Naive thymus-derived CD4-positive, alpha-beta T cell (primary cell): ENCODE data around the gene TESMIN. TPM values are rescaled to one million over a fixed set of nuclear protein-coding genes. Genes with fewer than 3 reads are reported as not detected.

ENCODE experiments used
- ATAC-seq: fragments of 150-1000 bp; cut with Tn5 transposase; 2 replicates; pipeline ENCODE4 v1.10.0; 2021; ENCODE audit warnings: mild to moderate bottlenecking, moderate library complexity
- CTCF ChIA-PET: fragments of 350-600 bp; sonication (Branson Sonifier 250); formaldehyde crosslinking; loops from one replicate; lab custom pipeline; 2021; ENCODE audit warnings: antibody characterized with exemption; lab: Charles Lee
- POLR2A ChIA-PET: fragments of 350-600 bp; sonication (Branson Sonifier 250); formaldehyde crosslinking; loops from one replicate; lab custom pipeline; 2021; ENCODE audit warnings: antibody characterized with exemption, inconsistent platforms; lab: Charles Lee
- DNase-seq, 9 donors: peaks; one replicate each; pipeline versions ENCODE4 v3.0.0 to v3.0.0-alpha.2; 2020 to 2022; ENCODE audit warnings: mixed read lengths in 1 of 9
- H3K27ac ChIP-seq: one replicate; pipeline ENCODE4 v1.7.0; 2013; ENCODE audit warnings: mild to moderate bottlenecking, low read depth, low read length, moderate library complexity
- H3K27me3 ChIP-seq, 2 donors: one replicate each; pipeline ENCODE4 v1.7.0; 2013; ENCODE audit warnings: low read length in 2 of 2, mild to moderate bottlenecking in 2 of 2, moderate library complexity in 2 of 2; ENCODE audit not compliant: control insufficient read depth in 2 of 2, insufficient read depth in 2 of 2
- H3K36me3 ChIP-seq, 3 experiments: 1 replicate in 2 of 3; 2 replicates in 1 of 3; pipeline ENCODE4 v1.7.0; 2013; ENCODE audit warnings: low read length in 3 of 3, mild to moderate bottlenecking in 3 of 3, moderate library complexity in 1 of 3; ENCODE audit not compliant: insufficient read depth in 3 of 3, control insufficient read depth in 2 of 3
- H3K4me1 ChIP-seq, 2 donors: one replicate each; pipeline ENCODE4 v1.7.0; 2013; ENCODE audit warnings: low read length in 2 of 2, mild to moderate bottlenecking in 2 of 2, moderate library complexity in 1 of 2; ENCODE audit not compliant: control insufficient read depth in 2 of 2, insufficient read depth in 2 of 2
- H3K4me3 ChIP-seq: 2 replicates; pipeline ENCODE4 v1.7.0; 2013; ENCODE audit warnings: mild to moderate bottlenecking, low read length
- H3K9me3 ChIP-seq, 3 experiments: 1 replicate in 2 of 3; 2 replicates in 1 of 3; pipeline ENCODE4 v1.7.0; 2013; ENCODE audit warnings: low read length in 3 of 3; ENCODE audit not compliant: control insufficient read depth in 2 of 3
- H3K27ac Mint-ChIP-seq, 9 donors: one replicate each; pipeline ENCODE4 v1.8.0; 2020 to 2022; ENCODE audit warnings: mixed read lengths in 9 of 9, mild to moderate bottlenecking in 8 of 9, moderate library complexity in 5 of 9, inconsistent platforms in 2 of 9
- H3K27me3 Mint-ChIP-seq, 5 donors: one replicate each; pipeline ENCODE4 v1.8.0; 2021 to 2022; ENCODE audit warnings: mixed read lengths in 5 of 5, mild to moderate bottlenecking in 1 of 5
- H3K36me3 Mint-ChIP-seq, 5 donors: one replicate each; pipeline ENCODE4 v1.8.0; 2020 to 2022; ENCODE audit warnings: mixed read lengths in 5 of 5, mild to moderate bottlenecking in 3 of 5, inconsistent platforms in 1 of 5
- H3K4me1 Mint-ChIP-seq, 7 donors: one replicate each; pipeline ENCODE4 v1.8.0; 2020 to 2022; ENCODE audit warnings: mixed read lengths in 7 of 7, mild to moderate bottlenecking in 3 of 7, inconsistent platforms in 1 of 7
- H3K4me3 Mint-ChIP-seq, 10 donors: one replicate each; pipeline ENCODE4 v1.8.0; 2020 to 2022; ENCODE audit warnings: mild to moderate bottlenecking in 10 of 10, mixed read lengths in 10 of 10, moderate library complexity in 6 of 10, inconsistent platforms in 2 of 10
- H3K9me3 Mint-ChIP-seq, 11 donors: one replicate each; pipeline ENCODE4 v1.8.0; 2020 to 2022; ENCODE audit warnings: mixed read lengths in 11 of 11, mild to moderate bottlenecking in 4 of 11, inconsistent platforms in 1 of 11, moderate library complexity in 1 of 11
- intact Hi-C, 2 donors: fragments of 100-400 bp; cut with micrococcal nuclease; formaldehyde crosslinking; loops; one replicate each; pipeline ENCODE4 v1.15.1; 2023
- polyA plus RNA-seq, 2 donors: library from polyadenylated mRNA; unstranded; fragments of 300-500 nt; fragmentation: Illumina TruSeq; gene quantifications; one replicate each; pipeline ENCODE4 v1.2.3, GENCODE V29; 2021
- total RNA-seq, 6 experiments: library from RNA in 5 of 6; stranded (reverse) in 5 of 6; gene quantifications; 1 replicate in 5 of 6; 2 replicates in 1 of 6; pipeline ENCODE4 v1.2.3 and lab custom pipeline; 2021 to 2026

Gene TESMIN
- total and polyA plus RNA-seq, 7 experiments from 2014 or later = 5.0 to 9.3 (median 6.6) TPM

GRCh38 chr11:68748061-68748460 lies 3.3 kb downstream of the TESMIN start:
- ChIA-PET POLR2A (no interaction called here), CTCF (no interaction called here)
- H3K27me3 Mint-ChIP-seq = peaks cover 0 to 7% (median 0%) of the 10 kb centered on the region in 5 donors
- H3K4me1 ChIP-seq = no peaks in the 10 kb centered on the region
- DNase-seq (no peak), ATAC-seq (no peak)
- H3K36me3 ChIP-seq = peaks cover 0 to 21% (median 0%) of the 10 kb centered on the region in 3 experiments
- no peaks in the 10 kb centered on the region for H3K27me3 ChIP-seq
- H3K36me3 Mint-ChIP-seq = peaks cover 0 to 15% (median 5%) of the 10 kb centered on the region in 5 donors
- H3K4me3 ChIP-seq = no peak overlapping the region
- H3K9me3 ChIP-seq = no peaks in the 10 kb centered on the region
- no peak overlapping the region for H3K4me3 Mint-ChIP-seq
- no peak overlapping the region for H3K27ac Mint-ChIP-seq
- intact Hi-C loops = no loop called here
- no peaks in the 10 kb centered on the region for H3K9me3 Mint-ChIP-seq
- peaks cover 7 to 16% (median 13%) of the 10 kb centered on the region in 7 donors for H3K4me1 Mint-ChIP-seq
- no peak overlapping the region for H3K27ac ChIP-seq

- Mint-ChIP-seq H3K4me3 (no peak overlapping the region), H3K4me1 (peaks cover 0 to 6% (median 0%) of the 10 kb centered on the region in 7 donors), H3K27ac (peak overlapping the region in 1 of 9 donors; percentile 74), H3K36me3 (peaks cover 0 to 21% (median 5%) of the 10 kb centered on the region in 5 donors), H3K27me3 (no peaks in the 10 kb centered on the region), H3K9me3 (no peaks in the 10 kb centered on the region)
- DNase-seq (no peak), ATAC-seq (no peak)
- H3K36me3 ChIP-seq = peaks cover 0 to 21% (median 0%) of the 10 kb centered on the region in 3 experiments
- intact Hi-C loops = no loop called here
- ChIA-PET CTCF (no interaction called here), POLR2A (no interaction called here)
- H3K9me3 ChIP-seq = no peaks in the 10 kb centered on the region
- H3K4me1 ChIP-seq = no peaks in the 10 kb centered on the region
- H3K27ac ChIP-seq = no peak overlapping the region
- H3K27me3 ChIP-seq = no peaks in the 10 kb centered on the region
- H3K4me3 ChIP-seq = no peak overlapping the region
Observed at GRCh38 chr11:68743539-68743938, 7.8 kb downstream of the TESMIN start.

GRCh38 chr11:68741463-68741862 lies 9.9 kb downstream of the TESMIN start:
- H3K9me3 Mint-ChIP-seq = no peaks in the 10 kb centered on the region
- Histone ChIP-seq H3K4me3 (no peak overlapping the region), H3K9me3 (no peaks in the 10 kb centered on the region), H3K4me1 (no peaks in the 10 kb centered on the region), H3K36me3 (peaks cover 0 to 24% (median 0%) of the 10 kb centered on the region in 3 experiments), H3K27me3 (no peaks in the 10 kb centered on the region), H3K27ac (no peak overlapping the region)
- H3K4me1 Mint-ChIP-seq = peaks cover 0 to 6% (median 0%) of the 10 kb centered on the region in 7 donors
- peaks cover 0 to 31% (median 5%) of the 10 kb centered on the region in 5 donors for H3K36me3 Mint-ChIP-seq
- DNase-seq = no peak
- no peaks in the 10 kb centered on the region for H3K27me3 Mint-ChIP-seq
- no peak overlapping the region for H3K4me3 Mint-ChIP-seq
- intact Hi-C loops = no loop called here
- no peak for ATAC-seq
- no peak overlapping the region for H3K27ac Mint-ChIP-seq
- CTCF ChIA-PET = no interaction called here
- POLR2A ChIA-PET = interaction anchor here (0.5 kb wide), 1 partner anchor 102 kb away, joined by 3 read pairs; no protein-coding TSS in a partner anchor

- ATAC-seq (peak; percentile 34), DNase-seq (no peak)
- H3K36me3 ChIP-seq = peaks cover 0 to 3% (median 0%) of the 10 kb centered on the region in 3 experiments
- no peaks in the 10 kb centered on the region for H3K27me3 ChIP-seq
- H3K4me3 ChIP-seq = no peak overlapping the region
- Mint-ChIP-seq H3K27me3 (no peaks in the 10 kb centered on the region), H3K4me1 (peaks cover 0 to 14% (median 0%) of the 10 kb centered on the region in 7 donors), H3K4me3 (no peak overlapping the region), H3K9me3 (no peaks in the 10 kb centered on the region), H3K36me3 (peaks cover 0 to 37% (median 8%) of the 10 kb centered on the region in 5 donors), H3K27ac (no peak overlapping the region)
- ChIA-PET POLR2A (no interaction called here), CTCF (no interaction called here)
- H3K4me1 ChIP-seq = no peaks in the 10 kb centered on the region
- intact Hi-C loops = no loop called here
- no peaks in the 10 kb centered on the region for H3K9me3 ChIP-seq
- no peak overlapping the region for H3K27ac ChIP-seq
Observed at GRCh38 chr11:68735646-68736045, 15.7 kb downstream of the TESMIN start.

- Mint-ChIP-seq H3K4me3 (no peak overlapping the region), H3K9me3 (no peaks in the 10 kb centered on the region), H3K27ac (no peak overlapping the region), H3K27me3 (no peaks in the 10 kb centered on the region), H3K36me3 (peaks cover 0 to 37% (median 8%) of the 10 kb centered on the region in 5 donors), H3K4me1 (peaks cover 0 to 14% (median 0%) of the 10 kb centered on the region in 7 donors)
- intact Hi-C loops = no loop called here
- peaks cover 0 to 3% (median 0%) of the 10 kb centered on the region in 3 experiments for H3K36me3 ChIP-seq
- no peaks in the 10 kb centered on the region for H3K9me3 ChIP-seq
- no peaks in the 10 kb centered on the region for H3K27me3 ChIP-seq
- H3K4me1 ChIP-seq = no peaks in the 10 kb centered on the region
- no peak for ATAC-seq
- no peak for DNase-seq
- POLR2A ChIA-PET = interaction anchor here (0.6 kb wide), 1 partner anchor 145 kb away, joined by 3 read pairs; no protein-coding TSS in a partner anchor
- CTCF ChIA-PET = no interaction called here
- no peak overlapping the region for H3K27ac ChIP-seq
- no peak overlapping the region for H3K4me3 ChIP-seq
Observed at GRCh38 chr11:68735125-68735524, 16.2 kb downstream of the TESMIN start.

GRCh38 chr11:68734111-68734510 lies 17.2 kb downstream of the TESMIN start:
- POLR2A ChIA-PET = no interaction called here

GRCh38 chr11:68727783-68728182 lies 23.5 kb downstream of the TESMIN start:
- intact Hi-C loops = no loop called here
- ATAC-seq = no peak
- H3K27me3 ChIP-seq = no peaks in the 10 kb centered on the region

More at GRCh38 chr11:68734111-68734510, 17.2 kb downstream of the TESMIN start:
- DNase-seq = no peak
- Mint-ChIP-seq H3K36me3 (peaks cover 0 to 32% (median 8%) of the 10 kb centered on the region in 5 donors), H3K4me3 (no peak overlapping the region), H3K27ac (no peak overlapping the region), H3K4me1 (peaks cover 0 to 16% (median 0%) of the 10 kb centered on the region in 7 donors), H3K9me3 (no peaks in the 10 kb centered on the region), H3K27me3 (no peaks in the 10 kb centered on the region)
- CTCF ChIA-PET = interaction anchor here (0.5 kb wide), 1 partner anchor 140 kb away, joined by 3 read pairs; no protein-coding TSS in a partner anchor
- ATAC-seq = no peak
- Histone ChIP-seq H3K9me3 (no peaks in the 10 kb centered on the region), H3K27me3 (no peaks in the 10 kb centered on the region), H3K4me3 (no peak overlapping the region), H3K36me3 (peaks cover 0 to 3% (median 0%) of the 10 kb centered on the region in 3 experiments), H3K27ac (no peak overlapping the region), H3K4me1 (no peaks in the 10 kb centered on the region)
- intact Hi-C loops = no loop called here

More at GRCh38 chr11:68727783-68728182, 23.5 kb downstream of the TESMIN start:
- no peak for DNase-seq
- H3K36me3 ChIP-seq = no peaks in the 10 kb centered on the region
- peaks cover 0 to 17% (median 0%) of the 10 kb centered on the region in 5 donors for H3K27me3 Mint-ChIP-seq
- no peaks in the 10 kb centered on the region for H3K9me3 Mint-ChIP-seq
- CTCF ChIA-PET = interaction anchor here (0.6 kb wide), 1 partner anchor 472 kb away, joined by 5 read pairs; no protein-coding TSS in a partner anchor
- H3K27ac Mint-ChIP-seq = no peak overlapping the region
- no peaks in the 10 kb centered on the region for H3K9me3 ChIP-seq
- H3K27ac ChIP-seq = no peak overlapping the region
- no peak overlapping the region for H3K4me3 Mint-ChIP-seq
- peaks cover 0 to 6% (median 0%) of the 10 kb centered on the region in 5 donors for H3K36me3 Mint-ChIP-seq
- no peaks in the 10 kb centered on the region for H3K4me1 ChIP-seq
- peaks cover 0 to 7% (median 0%) of the 10 kb centered on the region in 7 donors for H3K4me1 Mint-ChIP-seq
- POLR2A ChIA-PET = no interaction called here
- H3K4me3 ChIP-seq = no peak overlapping the region
